H1 (cell line): ENCODE results near the gene TSEN34. TPM values are rescaled to one million over a fixed set of nuclear protein-coding genes. Genes with fewer than 3 reads are reported as not detected.

Experiments
- CTCF ChIA-PET: fragments of 300-600 bp; sonication (Branson Sonifier 250); formaldehyde crosslinking; loops from one replicate; lab custom pipeline; 2021; ENCODE audit not compliant: partially characterized antibody; lab: Charles Lee
- POLR2A ChIA-PET: fragments of 300-600 bp; sonication (Branson Sonifier 250); formaldehyde crosslinking; loops from one replicate; lab custom pipeline; 2021; ENCODE audit warnings: inconsistent platforms; ENCODE audit not compliant: partially characterized antibody; lab: Charles Lee
- DNase-seq, 2 experiments: peaks; one replicate each; pipeline versions ENCODE4 v3.0.0 to v3.0.0-alpha.2; 2010 to 2022; ENCODE audit warnings: low spot score in 2 of 2, low read depth in 1 of 2, mixed read lengths in 1 of 2
- FAIRE-seq: peaks from 2 replicates; lab custom pipeline; 2011; peaks lifted over from hg19 to GRCh38; lab: Jason Lieb, UNC
- H2AFZ ChIP-seq: 2 replicates; pipeline ENCODE4 v1.8.1; 2012; ENCODE audit warnings: low read length, inconsistent platforms
- H2AK5ac ChIP-seq: 2 replicates; pipeline ENCODE4 v1.6.1; 2013; ENCODE audit warnings: low read depth, low read length
- H2BK120ac ChIP-seq: replicated peaks from 2 replicates; pipeline ENCODE3; 2013; ENCODE audit warnings: low read depth, low read length, inconsistent platforms
- H2BK12ac ChIP-seq: 2 replicates; pipeline ENCODE4 v1.6.1; 2013; ENCODE audit warnings: low read depth, low read length
- H2BK15ac ChIP-seq: 2 replicates; pipeline ENCODE4 v1.6.1; 2013; ENCODE audit warnings: low read length
- H2BK20ac ChIP-seq: 2 replicates; pipeline ENCODE4 v1.6.1; 2013; ENCODE audit warnings: low read length
- H2BK5ac ChIP-seq: 2 replicates; pipeline ENCODE4 v1.6.1; 2013; ENCODE audit warnings: low read depth, low read length
- H3K14ac ChIP-seq: 2 replicates; pipeline ENCODE4 v1.6.1; 2013; ENCODE audit warnings: inconsistent platforms; ENCODE audit not compliant: insufficient read length
- H3K18ac ChIP-seq: 2 replicates; pipeline ENCODE4 v1.6.1; 2013; ENCODE audit warnings: low read length; ENCODE audit errors: extremely low read depth
- H3K23ac ChIP-seq: 2 replicates; pipeline ENCODE4 v1.6.1; 2013; ENCODE audit warnings: inconsistent platforms; ENCODE audit not compliant: insufficient read length
- H3K23me2 ChIP-seq: 2 replicates; pipeline ENCODE4 v1.6.1; 2013; ENCODE audit warnings: low read depth, low read length
- H3K27ac ChIP-seq: 2 replicates; pipeline ENCODE4 v1.6.1; 2011; ENCODE audit warnings: low read depth, low read length, inconsistent platforms
- H3K27me3 ChIP-seq, 4 experiments: replicated peaks in 1 of 4; 1 replicate in 1 of 4; 2 replicates in 3 of 4; pipeline versions ENCODE4 v1.6.1 to v1.8.1; 2011 to 2013; ENCODE audit warnings: low read length in 3 of 4, mild to moderate bottlenecking in 3 of 4, inconsistent platforms in 2 of 4, mixed read lengths in 2 of 4, moderate library complexity in 1 of 4; ENCODE audit not compliant: control insufficient read depth in 3 of 4, insufficient read depth in 3 of 4; ENCODE audit errors: extremely low read depth in 1 of 4
- H3K36me3 ChIP-seq, 4 experiments: 2 replicates each; pipeline versions ENCODE4 v1.6.1 to v1.8.1; 2011 to 2013; ENCODE audit warnings: mild to moderate bottlenecking in 4 of 4, low read length in 3 of 4, moderate library complexity in 2 of 4, control low read depth in 1 of 4, inconsistent platforms in 1 of 4; ENCODE audit not compliant: insufficient read depth in 4 of 4, control insufficient read depth in 2 of 4
- H3K4ac ChIP-seq: replicated peaks from 2 replicates; pipeline ENCODE3; 2013; ENCODE audit warnings: low read length, low read depth, mixed read lengths, inconsistent platforms; ENCODE audit not compliant: insufficient read length
- H3K4me1 ChIP-seq, 4 experiments: replicated peaks in 1 of 4; 1 replicate in 1 of 4; 2 replicates in 3 of 4; pipeline versions ENCODE4 v1.6.1 to v1.8.1; 2011 to 2013; ENCODE audit warnings: low read length in 3 of 4, inconsistent platforms in 2 of 4, mixed read lengths in 1 of 4; ENCODE audit not compliant: insufficient read depth in 4 of 4, control insufficient read depth in 3 of 4
- H3K4me2 ChIP-seq, 2 experiments: 2 replicates each; pipeline versions ENCODE4 v1.6.1 to v1.8.1; 2011 to 2013; ENCODE audit warnings: low read depth in 2 of 2, low read length in 2 of 2, control low read depth in 1 of 2, inconsistent platforms in 1 of 2, mild to moderate bottlenecking in 1 of 2; ENCODE audit not compliant: insufficient read depth in 1 of 2
- H3K4me3 ChIP-seq, 4 experiments: fragments of 200-600, 300-600 bp in 1 of 4; sonication (generic), shearing (Covaris generic), sonication (Bioruptor Twin) in 1 of 4; 2 replicates each; pipeline versions ENCODE4 v1.5.1 to v1.8.1; 2011 to 2016; ENCODE audit warnings: low read length in 4 of 4, low read depth in 3 of 4, control low read depth in 2 of 4, inconsistent platforms in 2 of 4, mild to moderate bottlenecking in 2 of 4, mixed read lengths in 1 of 4, moderate library complexity in 1 of 4; ENCODE audit not compliant: insufficient read depth in 2 of 4; ENCODE audit errors: extremely low read depth in 1 of 4
- H3K56ac ChIP-seq: replicated peaks from 2 replicates; pipeline ENCODE3; 2013; ENCODE audit warnings: low read depth, mild to moderate bottlenecking, mixed read lengths, low read length, inconsistent platforms; ENCODE audit not compliant: insufficient read length
- H3K79me1 ChIP-seq: 2 replicates; pipeline ENCODE4 v1.6.1; 2013; ENCODE audit warnings: low read depth, low read length, control low read depth
- H3K79me2 ChIP-seq, 2 experiments: 2 replicates each; pipeline versions ENCODE4 v1.6.1 to v1.8.1; 2012 to 2013; ENCODE audit warnings: low read length in 2 of 2, mild to moderate bottlenecking in 2 of 2, inconsistent platforms in 1 of 2; ENCODE audit not compliant: insufficient read depth in 2 of 2, control insufficient read depth in 1 of 2
- H3K9ac ChIP-seq, 4 experiments: replicated peaks in 1 of 4; 1 replicate in 1 of 4; 2 replicates in 3 of 4; pipeline versions ENCODE4 v1.6.1 to v1.8.1; 2011 to 2013; ENCODE audit warnings: low read depth in 3 of 4, low read length in 3 of 4, control low read depth in 2 of 4, mild to moderate bottlenecking in 2 of 4, moderate library complexity in 2 of 4, inconsistent platforms in 1 of 4; ENCODE audit errors: extremely low read depth in 1 of 4
- H3K9me3 ChIP-seq, 2 experiments: 2 replicates each; pipeline versions ENCODE4 v1.6.1 to v1.8.1; 2012 to 2013; ENCODE audit warnings: mild to moderate bottlenecking in 2 of 2, moderate library complexity in 2 of 2, control low read depth in 1 of 2, inconsistent platforms in 1 of 2, low read depth in 1 of 2, low read length in 1 of 2, mixed read lengths in 1 of 2; ENCODE audit not compliant: insufficient read depth in 2 of 2
- H4K20me1 ChIP-seq, 2 experiments: replicated peaks in 1 of 2; 2 replicates each; pipeline versions ENCODE3 to v1.8.1; 2011 to 2013; ENCODE audit warnings: inconsistent platforms in 2 of 2, low read length in 2 of 2, mild to moderate bottlenecking in 1 of 2; ENCODE audit not compliant: insufficient read depth in 2 of 2, control insufficient read depth in 1 of 2
- H4K5ac ChIP-seq: 2 replicates; pipeline ENCODE4 v1.6.1; 2013; ENCODE audit warnings: low read length, low read depth, mixed read lengths, inconsistent platforms; ENCODE audit not compliant: insufficient read length
- H4K8ac ChIP-seq: 2 replicates; pipeline ENCODE4 v1.8.0; 2013; ENCODE audit warnings: mild to moderate bottlenecking, moderate library complexity, low read length, inconsistent platforms; ENCODE audit not compliant: insufficient read depth; ENCODE audit errors: extremely low read depth
- H4K91ac ChIP-seq: replicated peaks from 2 replicates; pipeline ENCODE3; 2013; ENCODE audit warnings: low read length, mixed read lengths, inconsistent platforms; ENCODE audit not compliant: insufficient read length
- CBX5 ChIP-seq: fragments of 300-800, 300-1000 bp; sonication (generic); IDR thresholded peaks from 2 replicates; pipeline ENCODE4 v1.7.1; 2016; ENCODE audit warnings: antibody characterized with exemption, low read length, low read depth
- CBX8 ChIP-seq: fragments of 300-800, 300-1000 bp; sonication (generic); IDR thresholded peaks from 2 replicates; pipeline ENCODE4 v1.7.1; 2016; ENCODE audit warnings: low read depth, low read length, borderline replicate concordance
- POLR2A ChIP-seq, 2 experiments: IDR thresholded peaks; 1 replicate in 1 of 2; 2 replicates in 1 of 2; pipeline ENCODE4 v1.6.1; 2011; ENCODE audit warnings: low read depth in 2 of 2, low read length in 2 of 2, mild to moderate bottlenecking in 2 of 2; ENCODE audit errors: control extremely low read depth in 1 of 2
- POU5F1 ChIP-seq: IDR thresholded peaks from 2 replicates; pipeline ENCODE4 v1.6.1; 2011; ENCODE audit warnings: low read depth, mild to moderate bottlenecking, low read length, moderate library complexity
- RAD21 ChIP-seq, 2 experiments: IDR thresholded peaks in 1 of 2; conservative IDR thresholded peaks in 1 of 2; 2 replicates each; pipeline ENCODE4 v1.6.1; 2011; ENCODE audit warnings: low read depth in 2 of 2, low read length in 2 of 2, improper control_type of control experiment in 1 of 2, inconsistent platforms in 1 of 2, mild to moderate bottlenecking in 1 of 2, moderate library complexity in 1 of 2
- WGBS, 2 experiments: shearing (Covaris generic) in 1 of 2; methylation state at CpG; one replicate each; pipeline versions ENCODE4 v1.1.6 to v1.1.7; 2013 to 2015; ENCODE audit warnings: low lambda C conversion rate in 2 of 2, mixed read lengths in 2 of 2, inconsistent platforms in 1 of 2, low coverage in 1 of 2, missing lambda C conversion rate in 1 of 2; ENCODE audit not compliant: insufficient replicate concordance in 2 of 2, insufficient coverage in 1 of 2, insufficient read length in 1 of 2; ENCODE audit errors: extremely low coverage in 1 of 2, missing lambda C conversion rate in 1 of 2; 5-methylcytosine and 5-hydroxymethylcytosine counted together
- polyA plus RNA-seq, 7 experiments: library from polyadenylated mRNA; depleted of rRNA in 3 of 7; stranded (reverse) in 5 of 7; unstranded in 2 of 7; fragments of >200 nt in 5 of 7; fragments of 200-250 nt in 2 of 7; gene quantifications; 1 replicate in 5 of 7; 2 replicates in 1 of 7; 4 replicates in 1 of 7; pipeline versions ENCODE4 v1.2.1 to v1.2.3, GENCODE V29; 2011 to 2013; ENCODE audit warnings: missing spikeins in 2 of 7, mixed read lengths in 2 of 7
- total RNA-seq: library from RNA; stranded (reverse); fragmentation: NEBNext Ultra II Directional; extraction: Animal tissue kit (Norgen Biotek cat#: 25700); gene quantifications from 2 replicates; pipeline ENCODE4 v1.2.1, GENCODE V29; 2021
- TF ChIP-seq, protein P1 (sequence below), 3 experiments: IDR thresholded peaks; 1 replicate in 2 of 3; 2 replicates in 1 of 3; pipeline versions ENCODE4 v1.5.1 to v1.6.1; 2011; ENCODE audit warnings: low read length in 3 of 3, mild to moderate bottlenecking in 3 of 3, inconsistent platforms in 2 of 3, low read depth in 1 of 3, moderate library complexity in 1 of 3; ENCODE audit not compliant: insufficient read depth in 1 of 3; ENCODE audit errors: control extremely low read depth in 1 of 3

TSEN34 gene
- total and polyA plus RNA-seq, 2 of the 8 experiments (the other 6 are each of a cell fraction or from before 2014, with no cell fraction given) = 22.5 to 52.3 TPM

DNA sequence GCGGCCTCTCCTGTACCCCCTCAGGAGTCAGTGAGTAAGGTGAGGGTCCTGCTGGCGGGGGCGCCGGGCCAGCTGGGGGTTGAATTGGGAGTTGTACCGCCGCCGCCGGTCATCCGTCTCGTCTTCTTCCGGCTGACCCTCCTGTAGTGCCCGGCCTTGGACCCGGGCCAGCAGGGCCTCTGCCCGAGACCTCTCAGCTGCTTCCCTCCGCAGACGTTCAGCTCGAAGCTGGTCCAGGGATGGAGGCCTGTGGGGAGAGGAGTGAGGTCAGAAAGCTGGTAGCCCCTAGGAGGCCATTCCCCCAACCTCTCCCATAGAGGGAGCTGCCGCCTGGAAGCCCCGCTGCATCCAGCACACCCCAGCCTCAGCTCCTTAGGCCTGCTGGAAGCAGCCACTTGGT lies 35.4 kb upstream of the TSEN34 start:
- Histone ChIP-seq H3K9me3 (no peaks in the 10 kb centered on the region), H3K9ac (no peak overlapping the region), H2AFZ (no peak overlapping the region), H3K56ac (no peak overlapping the region), H3K4me2 (no peak overlapping the region), H3K23me2 (peaks cover 12% of the 10 kb centered on the region), H2BK5ac (no peak overlapping the region), H2BK120ac (no peak overlapping the region), H3K4me1 (peaks cover 0 to 12% (median 7%) of the 10 kb centered on the region in 4 experiments; a peak in 6 of 7 replicates), H2BK20ac (no peak overlapping the region), H3K23ac (no peak overlapping the region), H3K79me2 (no peaks in the 10 kb centered on the region), H2BK15ac (no peak overlapping the region), H4K20me1 (peaks cover 9 to 19% of the 10 kb centered on the region in 2 experiments), H4K91ac (no peak overlapping the region), H3K27ac (no peak overlapping the region), H3K14ac (no peak overlapping the region), H3K36me3 (peaks cover 25 to 55% (median 49%) of the 10 kb centered on the region in 4 experiments), H3K18ac (no peak overlapping the region), H4K8ac (no peak overlapping the region), H3K27me3 (no peaks in the 10 kb centered on the region), H2AK5ac (no peak overlapping the region), H3K79me1 (peaks cover 7% of the 10 kb centered on the region), H2BK12ac (no peak overlapping the region), H3K4ac (no peak overlapping the region), H4K5ac (no peak overlapping the region), H3K4me3 (no peak overlapping the region)
- WGBS, 2 experiments = 91% methylated on average over 13 of the region's 19 CpGs; no CpG with 5 or more reads in 1 of the 2 experiments
- TF ChIP-seq POLR2A (IDR thresholded peaks at IDR 0.05; ENCODE audit: control extremely low read depth in 1 of 2, low read depth in 2 of 2, low read length in 2 of 2) (0 out of 3 replicates have a peak, but pooled peaks of 1 of the 2 experiments have one; percentile 16), CBX8 (no peak), CBX5 (no peak), RAD21 (IDR thresholded peaks at IDR 0.05 in 1 of 2, conservative IDR thresholded peaks at IDR 0.05 in 1 of 2; ENCODE audit: low read depth in 2 of 2, low read length in 2 of 2) (peak in 1 of 2 experiments; percentile 9; a peak in 2 of 4 replicates), POU5F1 (no peak)
- TF ChIP-seq, protein P1, sequence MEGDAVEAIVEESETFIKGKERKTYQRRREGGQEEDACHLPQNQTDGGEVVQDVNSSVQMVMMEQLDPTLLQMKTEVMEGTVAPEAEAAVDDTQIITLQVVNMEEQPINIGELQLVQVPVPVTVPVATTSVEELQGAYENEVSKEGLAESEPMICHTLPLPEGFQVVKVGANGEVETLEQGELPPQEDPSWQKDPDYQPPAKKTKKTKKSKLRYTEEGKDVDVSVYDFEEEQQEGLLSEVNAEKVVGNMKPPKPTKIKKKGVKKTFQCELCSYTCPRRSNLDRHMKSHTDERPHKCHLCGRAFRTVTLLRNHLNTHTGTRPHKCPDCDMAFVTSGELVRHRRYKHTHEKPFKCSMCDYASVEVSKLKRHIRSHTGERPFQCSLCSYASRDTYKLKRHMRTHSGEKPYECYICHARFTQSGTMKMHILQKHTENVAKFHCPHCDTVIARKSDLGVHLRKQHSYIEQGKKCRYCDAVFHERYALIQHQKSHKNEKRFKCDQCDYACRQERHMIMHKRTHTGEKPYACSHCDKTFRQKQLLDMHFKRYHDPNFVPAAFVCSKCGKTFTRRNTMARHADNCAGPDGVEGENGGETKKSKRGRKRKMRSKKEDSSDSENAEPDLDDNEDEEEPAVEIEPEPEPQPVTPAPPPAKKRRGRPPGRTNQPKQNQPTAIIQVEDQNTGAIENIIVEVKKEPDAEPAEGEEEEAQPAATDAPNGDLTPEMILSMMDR (IDR thresholded peaks at IDR 0.05; ENCODE audit: control extremely low read depth in 1 of 3, insufficient read depth in 1 of 3, low read depth in 1 of 3, low read length in 3 of 3) = peak; percentile 27 to 47 (median 29)
- POLR2A ChIA-PET = interaction anchor here (0.8 to 14.8 kb wide), 10 partner anchors 7 to 47 kb away, joined by 3 to 348 read pairs (median 5); partner anchors contain the start of genes CNOT3, PRPF31 and TFPT
- FAIRE-seq = no peak
- CTCF ChIA-PET = interaction anchor here (0.8 to 1.9 kb wide), 7 partner anchors 16 to 309 kb away, joined by 3 to 10 read pairs (median 3); partner anchors contain the start of gene CNOT3
- no peak for DNase-seq
